GM18502 (cell line): ENCODE results near the gene INS.
"Not testable (repeated sequence)": the region's sequence is repeated elsewhere in the genome, so short reads cannot be mapped to it uniquely, and the experiment has no call there.

Experiments used
- ATAC-seq: cut with Tn5 transposase; IDR thresholded peaks from one replicate; pipeline ENCODE4 v1.9.1; 2021; ENCODE audit warnings: mild to moderate bottlenecking; ENCODE audit not compliant: unreplicated experiment, poor library complexity

The INS gene

DNA sequence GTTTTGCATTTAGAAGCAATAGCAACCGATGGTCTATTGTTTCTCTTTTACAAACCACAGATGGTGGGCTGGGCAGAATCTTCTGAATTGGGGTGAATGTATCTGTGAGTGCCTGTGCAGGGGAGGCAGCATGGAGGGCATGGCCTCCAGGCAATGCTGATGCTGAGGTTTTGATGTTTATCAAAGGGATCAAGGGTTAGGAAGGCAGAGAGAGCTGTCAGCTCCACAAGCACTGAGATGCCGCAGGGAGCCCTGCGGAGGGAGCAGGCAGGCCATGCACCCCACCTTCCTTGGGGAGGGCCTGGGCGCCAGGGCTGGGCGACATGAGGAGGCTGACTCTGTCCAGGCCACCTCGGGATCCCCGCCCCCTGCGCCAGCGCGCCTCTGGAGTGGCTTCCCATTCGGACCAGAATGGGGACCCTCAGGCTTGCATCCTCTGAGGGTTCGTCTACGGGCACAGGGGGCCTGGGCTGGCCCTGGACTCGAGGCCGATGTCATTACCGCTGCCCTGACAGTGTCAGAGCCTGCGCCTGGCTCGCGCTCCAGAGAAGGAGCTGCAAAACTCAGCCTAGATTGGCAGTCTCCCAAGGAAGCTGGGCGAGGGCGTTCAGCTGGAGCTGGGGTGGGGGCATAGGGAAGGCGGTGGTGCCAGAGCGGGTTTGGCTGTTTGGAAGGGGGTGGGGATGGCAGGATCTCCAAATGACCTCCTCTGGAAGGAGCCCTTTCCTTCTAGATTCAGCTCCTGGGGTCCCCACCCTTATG lies 24.5 kb upstream of the INS start:
- no peak for ATAC-seq

DNA sequence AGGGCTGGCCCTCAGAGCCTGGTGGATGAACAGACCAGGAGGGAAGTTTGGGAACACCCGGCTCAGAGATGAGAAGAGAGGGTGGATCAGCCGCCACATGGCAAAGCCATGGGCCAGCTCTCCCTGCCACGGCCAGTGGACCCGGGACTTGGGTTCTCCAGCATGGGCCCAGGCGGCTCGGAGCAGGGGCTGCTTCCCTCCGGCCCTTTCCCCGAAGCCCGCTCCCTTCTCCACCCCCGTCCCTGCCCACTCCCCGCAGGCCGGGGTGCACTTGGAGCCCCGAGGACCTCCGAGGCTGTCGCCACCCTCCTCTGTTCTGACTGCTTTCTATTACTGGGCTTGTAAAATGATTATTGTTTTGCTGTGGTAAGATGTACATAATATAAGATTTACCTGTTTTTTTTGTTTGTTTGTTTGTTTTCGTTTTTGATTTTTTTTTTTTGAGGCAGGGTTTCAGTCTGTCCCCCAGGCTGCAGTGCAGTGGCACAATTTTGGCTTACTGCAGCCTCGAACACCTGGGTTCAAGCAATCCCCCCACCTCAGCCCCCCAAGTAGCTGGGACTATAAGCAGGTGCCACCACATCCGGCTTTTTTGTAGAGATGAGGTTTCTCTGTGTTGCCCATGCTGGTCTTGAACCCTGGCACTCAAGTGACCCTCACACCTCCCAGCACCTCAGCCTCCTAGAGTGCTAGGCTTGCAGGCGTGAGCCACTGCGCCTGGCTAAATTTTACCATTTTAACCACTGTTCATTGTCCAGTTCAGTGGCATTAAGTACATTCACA lies 21.9 kb upstream of the INS start:
- ATAC-seq, result no peak

DNA sequence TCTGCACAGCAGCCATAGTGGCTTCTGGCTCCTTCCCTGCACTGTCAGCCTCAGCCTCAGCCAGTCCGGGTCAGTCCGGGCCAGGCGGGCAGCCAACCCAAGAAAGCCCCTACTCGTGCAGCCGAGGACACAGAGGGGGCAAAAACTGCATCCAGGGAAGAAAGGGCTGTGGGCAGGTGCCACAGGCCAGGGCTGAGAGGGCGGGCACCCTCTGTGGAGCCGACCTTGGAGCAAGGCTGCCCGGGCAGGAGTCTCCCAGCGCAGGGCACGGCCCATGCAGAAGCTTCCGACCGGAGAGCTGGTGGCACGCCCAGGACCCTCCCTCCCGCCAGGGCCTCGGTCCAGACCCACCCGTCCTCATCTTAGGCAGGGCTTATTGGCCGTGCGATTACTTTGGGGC lies 21.1 kb upstream of the INS start:
- ATAC-seq, result no peak

DNA sequence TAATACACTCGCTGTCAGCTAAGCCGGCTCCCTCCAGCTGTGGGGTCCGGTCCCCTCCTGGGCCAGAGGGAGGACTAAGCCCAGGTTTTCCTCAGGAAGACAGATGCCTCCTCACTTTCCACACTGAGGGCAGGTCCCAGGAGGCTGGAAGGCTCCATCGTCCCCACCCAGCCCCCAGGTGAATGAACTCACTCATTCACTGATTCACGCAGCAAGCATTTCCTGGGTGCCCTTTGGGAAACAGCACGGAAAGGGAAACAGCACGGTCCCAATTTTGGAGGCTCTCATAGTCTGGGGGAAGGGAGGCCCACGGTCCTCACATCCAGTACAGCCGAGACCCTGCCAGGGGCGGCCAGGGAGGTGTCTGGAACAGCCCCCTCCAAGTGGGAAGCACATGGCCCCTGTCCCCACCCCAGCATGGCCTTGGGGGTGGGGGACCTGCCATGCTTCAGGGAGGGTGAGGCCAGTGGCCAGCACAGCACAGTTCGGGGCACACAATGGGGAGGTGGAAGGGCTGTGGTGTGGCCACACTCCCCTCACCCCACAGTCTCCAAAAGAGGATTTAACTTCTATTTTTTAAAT lies 19.9 kb upstream of the INS start:
- ATAC-seq, result no peak

DNA sequence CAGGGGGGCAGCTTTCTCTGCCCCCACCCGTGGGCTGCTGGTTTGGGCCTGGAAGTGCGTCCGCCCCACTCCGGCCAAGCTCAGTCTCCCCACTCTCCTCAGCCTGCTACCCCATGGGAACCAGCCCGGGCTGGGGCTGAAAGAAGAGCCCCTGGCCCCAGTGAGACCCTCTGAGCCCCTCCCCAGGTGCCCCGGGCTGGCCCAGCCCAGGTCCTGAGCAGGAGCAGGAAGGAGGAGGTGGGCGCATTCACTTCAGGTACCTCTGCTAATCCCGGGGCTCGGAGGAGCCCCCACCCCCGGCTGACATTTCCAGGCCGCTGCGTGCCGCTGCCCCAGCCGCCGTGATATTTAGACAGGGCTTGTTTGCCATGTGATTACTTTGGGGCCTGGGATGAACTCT lies 19.3 kb upstream of the INS start:
- ATAC-seq, result no peak

DNA sequence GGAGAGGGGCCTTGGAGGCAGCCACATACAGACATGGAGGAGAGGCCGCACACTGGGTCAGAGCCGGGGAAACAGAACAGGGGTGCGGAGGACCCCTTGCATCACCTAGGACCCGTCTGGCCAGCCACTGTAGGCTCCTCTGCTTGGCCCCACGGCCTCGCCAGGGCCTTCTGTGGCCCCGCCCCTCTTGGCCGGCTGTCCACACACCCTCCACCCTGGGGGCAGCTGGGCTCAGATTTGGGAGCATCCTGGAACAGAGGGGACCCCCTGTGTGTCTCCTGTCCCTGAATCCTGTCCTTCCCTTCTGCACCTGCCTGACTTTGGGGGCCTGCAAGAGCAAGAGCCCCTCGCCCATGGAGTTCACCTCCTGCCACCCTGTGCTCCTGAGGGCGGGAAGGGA lies 18.5 kb upstream of the INS start:
- ATAC-seq, result no peak

DNA sequence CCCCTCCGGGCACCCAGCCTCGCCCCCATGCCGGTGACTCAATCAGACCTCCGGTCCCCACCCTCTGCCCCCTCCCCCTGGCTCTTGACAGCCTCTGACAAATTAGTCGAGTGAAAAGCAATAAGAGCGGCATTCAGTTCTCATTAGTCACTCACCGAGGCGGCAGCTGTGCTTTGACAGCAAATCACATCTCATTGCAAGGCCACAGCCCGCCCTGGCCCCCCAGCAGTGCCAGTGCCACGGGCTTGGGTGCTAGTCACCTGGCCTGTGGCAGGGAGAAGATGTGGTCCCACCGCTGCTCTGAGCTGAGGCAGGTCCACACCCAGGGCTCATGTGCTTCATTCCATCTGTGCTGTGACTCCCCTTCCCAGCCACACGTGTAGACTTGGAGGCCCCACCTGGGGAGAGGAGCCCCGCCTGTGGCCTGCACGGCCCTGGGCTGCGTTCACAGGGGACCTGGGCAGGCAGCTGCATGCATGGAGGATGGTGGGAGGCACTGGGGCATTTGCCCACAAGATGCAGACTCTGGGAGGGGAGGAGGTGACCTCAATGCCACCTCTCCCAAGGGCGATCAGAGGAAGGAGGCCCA lies 18.0 kb upstream of the INS start:
- ATAC-seq, result no peak

DNA sequence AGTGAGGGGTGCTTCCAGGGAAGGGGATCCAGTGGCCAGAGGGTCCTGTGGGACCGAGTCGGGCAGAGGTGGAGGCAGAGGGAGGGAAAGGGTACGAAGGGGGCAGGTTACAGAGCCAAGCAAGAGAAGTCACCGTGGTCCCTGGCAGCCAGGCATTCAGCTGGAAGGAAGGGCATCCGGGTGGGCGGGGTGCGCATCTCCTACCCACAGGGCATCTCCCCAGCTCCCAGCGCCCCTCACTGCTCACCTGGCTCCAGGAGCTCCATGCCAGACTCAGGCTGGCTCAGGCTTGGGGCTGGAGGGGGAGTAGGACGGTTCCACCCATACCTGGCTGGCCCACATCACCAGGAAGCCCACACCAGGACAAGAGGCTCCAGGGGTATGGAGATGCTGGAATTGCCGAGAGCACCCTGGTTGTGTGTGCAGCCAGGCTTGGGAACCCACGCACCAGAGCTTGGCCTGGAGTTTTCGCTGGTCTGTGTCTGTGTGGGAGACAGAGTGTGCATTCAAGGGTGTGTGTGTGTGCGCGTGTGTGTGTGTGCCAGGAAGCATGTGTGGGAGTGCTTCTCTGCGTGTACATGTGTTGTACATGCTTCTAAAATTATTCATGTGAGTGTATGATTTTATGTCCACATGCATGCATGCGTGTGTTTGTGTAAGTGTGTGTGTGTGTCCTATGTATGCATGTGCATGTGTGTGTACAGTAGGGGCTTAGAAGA lies 17.2 kb upstream of the INS start:
- ATAC-seq, result not testable (repeated sequence)

DNA sequence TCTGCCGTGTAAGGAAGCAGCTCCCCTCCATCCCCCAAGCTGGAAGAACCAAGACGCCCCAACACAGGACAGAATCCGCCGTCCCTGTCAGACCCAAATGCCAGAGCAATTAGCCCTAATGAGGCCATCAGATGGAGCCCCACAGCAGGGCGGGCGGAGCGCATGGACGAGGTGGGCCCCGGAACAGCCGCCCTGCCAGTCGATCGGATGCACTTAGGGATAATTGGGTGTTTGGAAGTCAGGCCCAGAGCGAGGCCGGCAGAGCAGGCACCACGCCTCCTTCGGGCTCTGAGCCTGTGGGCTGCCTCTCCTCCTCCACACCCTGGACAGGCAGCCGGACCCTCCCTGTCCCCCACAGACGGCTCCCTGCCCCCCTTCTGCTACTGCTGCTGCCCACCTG lies 16.1 kb upstream of the INS start:
- no peak for ATAC-seq

DNA sequence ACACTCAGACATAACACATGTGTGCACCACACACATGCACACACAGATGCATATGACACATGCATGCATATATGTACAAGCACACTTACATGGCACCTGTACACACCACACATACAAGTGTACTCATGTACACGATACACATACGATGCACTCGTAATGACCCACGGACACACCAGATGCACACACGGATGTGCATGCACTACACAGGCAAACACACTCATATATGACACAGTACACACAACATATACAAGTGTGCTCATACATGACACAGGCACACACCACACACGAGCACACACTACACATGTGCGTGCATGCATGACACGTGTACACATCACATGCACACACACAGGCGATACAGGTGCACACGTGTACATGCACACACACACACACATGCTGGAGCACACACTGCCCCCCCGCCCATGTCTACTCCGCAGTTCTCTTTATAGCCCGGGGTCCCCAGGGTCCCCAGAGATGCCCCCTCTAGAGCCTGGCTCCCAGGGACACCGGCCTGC lies 15.4 kb upstream of the INS start:
- ATAC-seq, result no peak

DNA sequence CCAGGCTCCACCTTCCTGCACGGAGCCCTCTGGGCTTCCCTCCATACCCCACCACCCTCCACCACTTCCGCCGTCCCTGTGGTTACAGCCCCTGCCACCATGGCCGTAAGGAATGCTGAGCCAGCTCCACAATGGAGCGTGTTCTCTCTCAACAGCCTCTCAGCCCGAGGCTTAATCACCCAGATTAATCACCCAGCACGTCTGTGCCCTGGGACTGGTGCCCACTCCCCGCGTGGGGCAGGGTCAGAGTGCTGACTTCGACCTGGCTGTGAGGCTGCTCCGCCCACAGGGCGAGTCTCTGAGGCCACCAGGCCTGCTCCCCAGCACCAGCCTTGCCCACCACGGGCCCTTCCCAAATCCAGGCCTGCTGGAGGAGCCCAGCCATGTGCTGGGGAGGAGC lies 14.7 kb upstream of the INS start:
- no peak for ATAC-seq

DNA sequence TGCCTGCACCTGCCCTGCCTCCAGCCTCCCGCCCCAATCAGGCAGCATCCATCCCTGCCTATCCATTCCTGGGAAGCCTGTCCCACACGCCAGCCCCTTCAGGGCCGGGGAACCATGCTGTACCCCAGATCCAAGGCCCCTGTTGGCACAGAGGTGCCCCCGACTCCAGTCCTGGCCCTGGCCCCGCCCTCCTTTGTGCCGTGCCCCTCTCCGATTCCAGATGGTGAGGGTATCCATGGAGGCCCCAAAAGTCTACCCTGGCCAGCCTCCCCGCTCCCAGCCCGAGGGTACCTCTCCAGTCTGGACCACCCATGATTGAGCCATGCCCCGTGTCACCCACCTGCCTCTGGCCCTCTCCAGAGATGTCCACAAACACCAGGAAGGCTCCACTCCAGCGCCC lies 13.4 kb upstream of the INS start:
- ATAC-seq, result no peak

DNA sequence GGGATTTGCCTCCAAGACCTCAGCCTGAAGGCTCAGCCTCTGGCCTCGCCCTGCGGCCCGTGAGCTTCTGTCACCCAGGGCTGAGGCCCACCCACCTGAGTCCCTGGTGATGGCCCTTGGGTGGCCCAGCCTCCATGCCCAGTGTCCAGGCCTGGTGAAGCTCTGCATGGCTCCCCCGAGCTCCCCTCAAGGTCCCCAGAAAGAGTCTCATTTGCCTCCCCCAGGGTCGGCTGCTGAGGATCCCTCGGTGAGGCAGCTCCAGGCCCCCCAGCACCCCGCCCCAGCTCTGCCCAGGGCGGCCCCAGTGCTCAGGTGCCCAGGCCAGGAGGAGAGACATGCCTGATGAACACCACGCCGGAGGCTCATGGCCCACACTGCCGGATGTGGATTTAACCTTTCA lies 12.8 kb upstream of the INS start:
- ATAC-seq, result no peak

DNA sequence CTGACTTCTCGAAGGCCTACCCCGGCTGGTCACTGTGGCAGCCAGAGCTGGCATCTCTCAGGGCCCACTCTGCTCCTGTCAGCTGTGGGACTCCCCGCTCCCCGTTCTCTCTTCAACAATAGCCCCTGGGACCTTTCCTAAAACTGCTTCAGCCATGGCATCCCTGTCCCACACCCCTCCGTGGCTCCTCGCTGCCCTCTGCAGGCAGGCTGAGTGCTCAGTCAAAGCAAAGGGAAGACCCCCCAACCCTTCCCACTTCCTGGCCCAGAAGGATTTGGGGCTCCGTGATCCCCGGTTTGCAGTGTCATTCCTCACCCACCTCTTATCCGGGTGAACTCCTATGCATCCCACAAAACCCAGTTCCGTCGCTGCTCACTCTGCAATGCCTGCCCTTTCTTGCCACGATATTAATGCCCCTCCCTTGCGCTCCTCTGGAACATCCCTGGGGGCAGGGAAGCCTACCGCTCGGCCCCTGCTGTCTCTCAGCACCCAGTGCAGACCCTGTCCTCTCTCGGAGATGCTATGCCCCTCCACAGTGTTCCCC lies 12.2 kb upstream of the INS start:
- no peak for ATAC-seq

DNA sequence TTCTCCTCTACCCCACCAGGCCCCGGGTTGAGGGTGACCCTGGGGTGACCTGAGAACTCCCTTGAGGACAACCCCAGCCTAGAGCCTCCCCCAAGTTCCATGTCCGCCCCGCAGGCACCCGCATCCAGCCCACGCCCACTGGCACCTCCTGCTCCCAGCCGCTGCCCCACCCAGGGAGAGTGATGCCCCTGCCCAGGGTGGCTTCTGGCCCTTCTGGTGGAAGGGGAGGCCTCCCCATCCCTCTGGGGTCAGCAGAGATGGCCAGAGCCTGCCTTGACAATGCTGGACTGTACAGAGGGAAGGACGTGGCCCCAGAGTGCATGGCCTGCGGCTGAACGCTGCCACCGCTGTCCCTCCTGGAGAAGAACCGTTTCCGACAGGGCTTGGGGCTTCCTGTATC lies 11.7 kb upstream of the INS start:
- no peak for ATAC-seq

DNA sequence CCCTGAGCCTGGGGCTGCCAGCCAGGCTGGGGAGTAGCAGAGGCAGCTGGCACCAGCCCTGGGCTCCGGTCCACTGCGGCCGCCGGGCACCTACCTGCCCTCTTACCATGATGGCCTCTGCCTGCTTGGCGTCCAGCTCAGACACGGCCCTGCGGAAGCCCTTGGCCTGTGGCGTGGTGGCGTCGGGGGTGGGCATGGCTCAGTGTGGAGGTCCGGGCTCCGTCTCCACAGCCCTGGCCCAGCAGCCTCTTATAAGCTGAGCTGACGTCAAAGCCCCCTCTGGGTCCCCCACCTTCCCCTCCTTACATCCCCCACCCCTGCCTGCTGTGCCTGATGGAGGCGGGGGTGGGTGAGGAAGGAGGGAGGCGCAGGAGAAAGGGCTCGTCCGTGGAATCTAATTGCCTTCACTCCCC lies 10.6 kb upstream of the INS start, which contains the start of gene TH:
Gene TH (minus strand): TSS at position 225 of the 413 bp plus-strand sequence. CDS start 29 bp downstream, at position 196.
- no peak for ATAC-seq

DNA sequence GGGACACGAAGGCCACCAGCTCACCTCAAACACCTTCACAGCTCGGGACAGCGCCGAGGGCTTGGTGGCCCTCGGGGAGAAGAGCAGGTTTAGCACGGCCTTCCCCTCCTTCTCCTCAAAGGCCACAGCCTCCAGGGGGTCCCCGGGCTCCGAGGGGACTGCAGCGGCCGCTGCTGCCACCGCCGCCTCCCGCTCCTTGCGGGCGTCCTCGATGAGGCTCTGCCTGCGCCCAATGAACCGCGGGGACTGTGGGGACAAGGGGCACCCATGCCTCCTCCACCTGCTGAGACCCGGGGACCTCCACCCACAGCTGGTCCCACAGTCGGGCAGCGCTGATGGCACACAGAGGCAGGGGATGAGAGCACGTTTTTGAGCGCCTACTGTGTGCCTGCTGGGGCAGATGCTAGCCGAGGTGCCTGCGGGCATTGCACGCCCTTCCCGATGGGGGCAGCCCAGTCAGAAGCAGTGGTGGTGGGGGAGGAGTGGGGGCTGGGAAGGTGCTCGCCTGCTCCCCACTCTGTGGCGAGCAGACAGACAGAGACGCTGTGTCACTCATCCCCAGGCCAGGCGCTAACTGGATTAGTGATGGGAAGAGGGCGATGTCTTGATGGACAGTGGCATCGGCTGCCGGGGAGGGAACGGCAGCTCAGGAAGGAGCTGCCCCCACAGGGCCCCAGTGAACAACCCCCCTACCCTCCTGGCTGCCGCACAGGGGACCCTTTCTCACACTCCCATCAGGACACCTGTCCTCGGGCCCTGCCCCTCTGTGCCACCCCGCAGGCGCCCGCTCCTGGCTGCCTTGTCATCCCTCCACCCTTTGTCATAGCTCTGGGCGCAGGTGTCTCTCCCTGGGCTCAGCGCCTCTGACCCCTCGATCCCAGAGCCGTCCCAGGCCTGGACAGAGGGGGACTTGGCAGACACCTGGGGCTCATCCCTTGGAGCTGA lies 8.9 kb upstream of the INS start:
- no peak for ATAC-seq

DNA sequence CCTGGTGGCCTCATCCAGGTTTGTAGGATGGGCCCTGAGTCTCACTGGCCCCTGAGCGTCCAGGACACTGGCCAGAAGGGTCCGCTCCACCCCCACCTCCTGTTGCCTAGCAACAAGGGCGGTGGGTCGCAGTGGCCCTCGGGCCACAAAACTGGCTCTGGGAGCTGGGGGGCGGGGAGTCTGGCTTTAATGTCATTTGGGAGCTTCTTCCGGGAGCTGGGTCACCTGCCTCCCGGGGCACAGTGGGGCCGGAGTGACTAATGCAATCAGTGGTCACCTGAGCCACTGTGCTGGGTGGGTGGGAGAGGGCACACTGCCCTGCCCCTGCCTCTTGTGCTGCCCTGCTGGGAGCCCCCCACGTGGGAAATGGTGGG lies 8.0 kb upstream of the INS start:
- ATAC-seq, result no peak
